DOHH2 (cell line): ENCODE results near the gene DNAJA3.

Source experiments
- EZH2phosphoT487 ChIP-seq: fragments of 200-600 bp; sonication (generic); IDR thresholded peaks from 2 replicates; pipeline ENCODE4 v1.6.1; 2017; ENCODE audit warnings: borderline replicate concordance, mild to moderate bottlenecking, antibody characterized with exemption, low read length, moderate library complexity, mixed read lengths
- TF ChIP-seq, protein P1 (sequence below): fragments of 200-600 bp; sonication (generic); IDR thresholded peaks from one replicate; pipeline ENCODE4 v1.5.1; 2014; ENCODE audit warnings: antibody characterized with exemption, mild to moderate bottlenecking, low read depth, low read length; ENCODE audit not compliant: poor library complexity, severe bottlenecking

DNA sequence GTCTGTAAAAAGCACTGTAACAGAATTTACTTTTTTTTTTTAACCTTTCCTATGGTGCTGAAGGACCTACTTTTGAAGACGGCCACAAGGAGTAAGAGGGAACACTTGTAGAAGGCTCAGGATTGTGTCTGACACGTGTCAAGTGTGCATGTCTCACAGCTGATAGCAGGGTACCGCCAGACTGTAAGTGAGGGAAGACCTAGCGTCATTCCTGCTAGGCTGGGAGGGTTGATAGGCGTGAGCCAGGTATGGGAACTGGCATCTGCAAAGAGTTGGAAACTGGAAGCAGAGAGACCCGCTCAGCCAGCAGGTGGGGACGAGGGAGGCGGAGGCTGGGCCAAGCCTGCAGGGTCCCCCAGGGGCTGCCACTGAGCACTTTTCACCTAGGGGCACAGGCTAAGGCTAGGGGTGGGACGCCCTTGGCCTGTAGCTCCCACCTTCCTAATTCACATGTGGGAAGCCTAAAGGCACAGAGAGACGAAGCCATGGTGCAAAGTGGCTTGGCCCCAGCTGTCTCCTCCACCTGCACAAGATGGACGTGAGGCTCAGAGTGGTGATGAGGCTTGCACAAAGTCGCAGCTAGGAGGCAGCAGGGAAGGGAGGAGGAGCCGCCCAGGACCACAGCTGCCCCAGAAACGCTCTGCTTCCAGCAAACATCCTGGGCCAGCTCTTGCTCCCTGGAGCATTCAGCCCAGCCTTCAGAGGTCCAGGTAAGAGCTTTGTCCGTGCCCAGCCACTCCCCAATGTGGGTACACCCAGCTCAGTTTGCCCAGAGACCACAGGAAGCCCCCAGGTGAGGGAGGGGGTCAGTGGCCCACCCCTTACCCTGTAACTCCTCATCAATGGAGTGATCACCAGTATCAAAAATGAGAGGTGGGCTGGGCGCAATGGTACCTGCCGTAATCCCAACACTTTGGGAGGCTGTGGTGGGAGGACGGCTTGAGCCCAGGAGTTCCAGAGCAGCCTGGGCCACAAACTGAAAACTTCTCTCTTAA is 35.1 kb upstream of the DNAJA3 start:
- TF ChIP-seq EZH2phosphoT487 = no peak
- TF ChIP-seq, protein P1, sequence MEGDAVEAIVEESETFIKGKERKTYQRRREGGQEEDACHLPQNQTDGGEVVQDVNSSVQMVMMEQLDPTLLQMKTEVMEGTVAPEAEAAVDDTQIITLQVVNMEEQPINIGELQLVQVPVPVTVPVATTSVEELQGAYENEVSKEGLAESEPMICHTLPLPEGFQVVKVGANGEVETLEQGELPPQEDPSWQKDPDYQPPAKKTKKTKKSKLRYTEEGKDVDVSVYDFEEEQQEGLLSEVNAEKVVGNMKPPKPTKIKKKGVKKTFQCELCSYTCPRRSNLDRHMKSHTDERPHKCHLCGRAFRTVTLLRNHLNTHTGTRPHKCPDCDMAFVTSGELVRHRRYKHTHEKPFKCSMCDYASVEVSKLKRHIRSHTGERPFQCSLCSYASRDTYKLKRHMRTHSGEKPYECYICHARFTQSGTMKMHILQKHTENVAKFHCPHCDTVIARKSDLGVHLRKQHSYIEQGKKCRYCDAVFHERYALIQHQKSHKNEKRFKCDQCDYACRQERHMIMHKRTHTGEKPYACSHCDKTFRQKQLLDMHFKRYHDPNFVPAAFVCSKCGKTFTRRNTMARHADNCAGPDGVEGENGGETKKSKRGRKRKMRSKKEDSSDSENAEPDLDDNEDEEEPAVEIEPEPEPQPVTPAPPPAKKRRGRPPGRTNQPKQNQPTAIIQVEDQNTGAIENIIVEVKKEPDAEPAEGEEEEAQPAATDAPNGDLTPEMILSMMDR = no peak
